GM12872 (cell line): ENCODE data around the gene MSX1.

ENCODE experiments used
- CTCF ChIP-seq: IDR thresholded peaks from 3 replicates; pipeline ENCODE4 v1.5.1; 2011; ENCODE audit warnings: low read depth, mild to moderate bottlenecking, low read length, moderate library complexity; ENCODE audit not compliant: insufficient read depth

MSX1 gene

DNA sequence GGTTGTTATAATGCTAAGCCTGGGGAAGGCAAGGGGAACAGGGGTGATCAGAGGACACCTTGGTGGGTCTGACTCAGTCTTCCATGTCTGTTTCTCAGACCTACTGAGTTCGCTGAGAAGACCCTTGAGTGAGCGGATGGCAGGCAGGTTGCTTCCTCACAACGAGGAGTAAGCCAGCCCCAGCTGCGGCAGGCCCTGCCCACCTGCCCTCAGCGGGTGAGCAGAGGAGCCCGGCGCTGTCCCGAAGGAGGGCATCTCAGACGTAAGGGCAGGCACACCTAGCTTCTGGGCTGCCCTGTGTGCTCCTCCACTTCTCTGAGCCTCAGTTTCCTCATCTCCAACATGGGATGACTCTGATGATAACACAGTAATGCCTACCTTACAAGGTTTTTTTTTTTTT is 30.3 kb downstream of the MSX1 start:
- no peak for TF ChIP-seq CTCF

DNA sequence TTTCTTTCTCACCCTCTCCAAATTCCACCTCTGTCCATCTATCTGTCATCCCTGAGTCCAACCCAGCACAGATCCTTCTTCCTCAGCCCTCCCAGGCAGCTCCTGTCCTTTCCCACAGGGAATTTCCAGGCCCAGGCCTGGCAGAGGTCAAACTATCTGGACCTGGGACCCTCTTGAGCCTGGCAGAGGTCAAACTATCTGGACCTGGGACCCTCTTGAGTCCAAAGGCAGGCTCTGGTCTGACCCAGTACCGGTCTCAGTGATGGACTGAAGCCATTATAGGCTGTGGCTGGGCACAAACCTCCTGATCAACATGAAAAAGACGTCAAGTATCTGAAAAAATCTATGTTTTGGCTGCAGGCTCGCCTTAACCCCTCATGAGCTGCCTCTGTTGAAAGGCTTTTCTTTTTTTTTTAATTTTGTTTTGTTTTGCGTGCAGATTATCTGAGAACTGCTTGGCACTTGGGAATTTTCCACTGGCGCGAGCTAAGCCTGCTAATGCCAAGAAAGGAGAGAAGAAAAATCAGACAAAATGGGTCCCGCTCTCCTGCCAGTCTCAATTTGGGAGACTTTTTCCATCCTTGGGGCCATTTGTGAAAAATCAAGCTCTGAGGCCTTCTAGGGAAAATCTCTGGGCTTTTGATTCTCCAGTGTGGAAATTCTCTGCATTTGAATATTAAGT is 31.2 kb downstream of the MSX1 start:
- no peak for TF ChIP-seq CTCF

GRCh38 chr4:4893721-4894120 is 34.3 kb downstream of the MSX1 start:
- TF ChIP-seq CTCF = no peak

- TF ChIP-seq CTCF = no peak
These were observed 39.9 kb downstream of the MSX1 start for GRCh38 chr4:4899202-4899925.

GRCh38 chr4:4901877-4902276 is 42.4 kb downstream of the MSX1 start:
- TF ChIP-seq CTCF = 0 out of 3 replicates have a peak, but pooled peaks have one; percentile 14

DNA sequence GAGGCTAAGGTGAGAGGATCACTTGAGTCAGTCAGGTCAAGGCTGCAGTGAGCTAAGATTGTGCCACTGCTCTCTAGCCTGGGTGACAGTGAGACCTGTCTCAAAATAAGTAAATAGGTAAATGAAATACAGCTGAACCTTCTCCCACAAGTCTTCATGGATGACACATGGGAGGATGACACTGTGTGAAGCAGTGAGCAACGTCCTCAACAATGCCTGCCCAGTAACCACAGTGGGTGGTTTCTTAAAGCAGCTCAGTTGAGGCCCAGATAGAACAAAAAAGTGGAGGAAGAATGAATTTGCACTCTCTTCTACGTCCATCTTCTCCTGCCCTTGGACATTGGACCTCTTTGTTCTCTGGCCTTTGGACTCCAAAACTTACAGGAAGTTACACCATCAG is 52.7 kb downstream of the MSX1 start:
- no peak for TF ChIP-seq CTCF

GRCh38 chr4:4913147-4913561 is 53.7 kb downstream of the MSX1 start:
- TF ChIP-seq CTCF = no peak
